Lung (tissue), 12 donors: ENCODE results near the gene MBNL3. TPM values are rescaled to one million over a fixed set of nuclear protein-coding genes. Genes with fewer than 3 reads are reported as not detected.
A peak's percentile ranks its signal among the peaks of the same experiment; 100 is the strongest.

Experiments used
- ATAC-seq: fragments of 200-7000 bp; cut with Tn5 transposase; one replicate; pipeline ENCODE4 v1.9.1; 2020; ENCODE audit warnings: moderate number of reproducible peaks; ENCODE audit not compliant: insufficient read depth, low FRiP score
- DNase-seq, 3 donors: peaks; one replicate each; pipeline ENCODE4 v3.0.0-alpha.2; 2013 to 2017
- H3K27ac ChIP-seq, 2 donors: one replicate each; pipeline ENCODE4 v1.5.1; 2013; ENCODE audit warnings: mild to moderate bottlenecking in 2 of 2, moderate library complexity in 2 of 2, control low read depth in 1 of 2, inconsistent platforms in 1 of 2, low read depth in 1 of 2, low read length in 1 of 2
- H3K27me3 ChIP-seq, 3 donors: one replicate each; pipeline ENCODE4 v1.5.1; 2013; ENCODE audit warnings: low read length in 2 of 3; ENCODE audit not compliant: control insufficient read depth in 3 of 3, insufficient read depth in 3 of 3
- H3K36me3 ChIP-seq, 4 donors: one replicate each; pipeline ENCODE4 v1.5.1; 2013; ENCODE audit warnings: low read length in 4 of 4, mild to moderate bottlenecking in 1 of 4, moderate library complexity in 1 of 4; ENCODE audit not compliant: control insufficient read depth in 4 of 4, insufficient read depth in 4 of 4
- H3K4me1 ChIP-seq, 5 donors: one replicate each; pipeline ENCODE4 v1.5.1; 2013; ENCODE audit warnings: low read length in 5 of 5, mild to moderate bottlenecking in 2 of 5, moderate library complexity in 1 of 5; ENCODE audit not compliant: control insufficient read depth in 5 of 5, insufficient read depth in 5 of 5
- H3K4me3 ChIP-seq: one replicate; pipeline ENCODE4 v1.5.1; 2013; ENCODE audit warnings: mild to moderate bottlenecking, control low read depth, moderate library complexity
- H3K9ac ChIP-seq, 2 donors: one replicate each; pipeline ENCODE4 v1.5.1; 2013; ENCODE audit warnings: low read length in 2 of 2, control low read depth in 1 of 2; ENCODE audit not compliant: insufficient read depth in 1 of 2
- H3K9me3 ChIP-seq, 4 donors: one replicate each; pipeline ENCODE4 v1.5.1; 2013; ENCODE audit warnings: low read length in 3 of 4, mild to moderate bottlenecking in 1 of 4, moderate library complexity in 1 of 4; ENCODE audit not compliant: control insufficient read depth in 4 of 4, insufficient read depth in 3 of 4
- CTCF ChIP-seq: IDR thresholded peaks from 2 replicates; pipeline ENCODE4 v1.5.1; 2012; ENCODE audit warnings: mild to moderate bottlenecking; ENCODE audit errors: control extremely low read depth, extremely low read depth
- WGBS, 2 donors: extraction: QIAGEN DNeasy Blood & Tissue Kit; methylation state at CpG; one replicate each; pipeline ENCODE4 v1.1.7; 2013; 5-methylcytosine and 5-hydroxymethylcytosine counted together
- polyA plus RNA-seq, 2 donors: library from polyadenylated mRNA; stranded (reverse); fragments of 200-250 nt; gene quantifications; one replicate each; pipeline ENCODE4 v1.2.1, GENCODE V29; 2013
- total RNA-seq, 2 donors: library from RNA; depleted of rRNA in 1 of 2; stranded (reverse); fragments of >200 nt in 1 of 2; gene quantifications; one replicate each; pipeline ENCODE4 v1.2.1, GENCODE V29; 2014 to 2021
- donor health status: control.
- donor health status: control.
- donor health status: Bipolar disorder and iron deficiency.
- donor health status: healthy.
- donor health status: DM: yes; HTN: yes; CAD: no.

MBNL3 gene
- total and polyA plus RNA-seq, 4 donors, result 2.1 to 27.2 (median 11.1) TPM

GRCh38 chrX:132411310-132411977, 77.4 kb downstream of the MBNL3 start:
- 67 to 95% methylated on average over 8 of the region's 8 CpGs for WGBS, 2 donors
- ATAC-seq, result no peak
- H3K9me3 ChIP-seq, result no peaks in the 10 kb centered on the region
- DNase-seq, result no peak
- no peak for TF ChIP-seq CTCF
- H3K36me3 ChIP-seq, result no peaks in the 10 kb centered on the region
- no peak overlapping the region for H3K4me3 ChIP-seq
- H3K9ac ChIP-seq, result no peak overlapping the region
- no peak overlapping the region for H3K27ac ChIP-seq
- H3K4me1 ChIP-seq, result no peaks in the 10 kb centered on the region
- peaks cover 0 to 49% (median 22%) of the 10 kb centered on the region in 3 donors for H3K27me3 ChIP-seq

- Histone ChIP-seq H3K27ac (no peak overlapping the region), H3K36me3 (no peaks in the 10 kb centered on the region), H3K9me3 (no peaks in the 10 kb centered on the region), H3K27me3 (peaks cover 0 to 49% (median 26%) of the 10 kb centered on the region in 3 donors), H3K4me1 (no peaks in the 10 kb centered on the region), H3K4me3 (no peak overlapping the region), H3K9ac (no peak overlapping the region)
- ATAC-seq (no peak), DNase-seq (peak in 1 of 3 donors; percentile 2)
- WGBS, 2 donors, result 59 to 90% methylated on average over 5 of the region's 5 CpGs
- TF ChIP-seq CTCF, result no peak
Measured at GRCh38 chrX:132409780-132410556, 78.9 kb downstream of the MBNL3 start.

GRCh38 chrX:132407691-132408090, 81.1 kb downstream of the MBNL3 start:
- WGBS, 2 donors, result 71 to 92% methylated on average over 1 of the region's 1 CpG
- H3K36me3 ChIP-seq, result no peaks in the 10 kb centered on the region
- no peak overlapping the region for H3K27ac ChIP-seq
- no peak for DNase-seq
- no peak overlapping the region for H3K9ac ChIP-seq
- H3K9me3 ChIP-seq, result no peaks in the 10 kb centered on the region
- TF ChIP-seq CTCF, result no peak
- no peaks in the 10 kb centered on the region for H3K4me1 ChIP-seq
- peaks cover 0 to 34% (median 20%) of the 10 kb centered on the region in 3 donors for H3K27me3 ChIP-seq
- no peak for ATAC-seq
- H3K4me3 ChIP-seq, result no peak overlapping the region
